Measurements from ENCODE around the gene ZBTB38. TPM values are rescaled to one million over a fixed set of nuclear protein-coding genes. Genes with fewer than 3 reads are reported as not detected.

The ZBTB38 gene
- total RNA-seq, 4 donors from 2014 or later: 143 to 185 (median 165) TPM

DNA sequence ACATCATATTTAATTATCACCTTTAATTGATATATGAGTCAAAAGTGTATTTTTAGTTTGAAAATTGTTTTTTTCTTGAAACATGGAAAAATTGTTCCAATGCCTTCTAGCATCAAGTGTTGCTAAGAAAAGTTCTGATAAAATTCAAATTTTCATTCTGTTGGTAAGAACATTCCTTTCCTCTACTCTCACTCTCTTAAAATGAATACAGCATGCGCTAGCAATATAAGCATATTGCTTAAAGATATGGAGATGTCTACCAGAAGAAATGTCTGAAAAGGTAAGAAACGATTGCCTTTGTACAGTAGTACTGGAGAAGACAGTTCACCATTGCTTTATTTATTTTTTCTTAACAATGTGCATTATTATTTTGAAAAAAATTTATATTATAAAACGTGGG is 17.6 kb upstream of the ZBTB38 start:
- no peaks in the 10 kb centered on the region for H3K9me3 ChIP-seq
- H3K27me3 ChIP-seq: no peaks in the 10 kb centered on the region
- no peak for DNase-seq
- 82 to 84% methylated on average over 3 of the region's 3 CpGs for WGBS, 2 donors
- no peak overlapping the region for H3K4me3 ChIP-seq (replicated peaks in 1 of 3)
- intact Hi-C loops (cut with DNase I): no loop called here
- H3K36me3 ChIP-seq: no peaks in the 10 kb centered on the region
- H3K4me1 ChIP-seq: no peaks in the 10 kb centered on the region
- H3K27ac ChIP-seq: no peak overlapping the region
- no peak for TF ChIP-seq POLR2A (IDR thresholded peaks at IDR 0.05)
- no peak for TF ChIP-seq CTCF (IDR thresholded peaks at IDR 0.05)

DNA sequence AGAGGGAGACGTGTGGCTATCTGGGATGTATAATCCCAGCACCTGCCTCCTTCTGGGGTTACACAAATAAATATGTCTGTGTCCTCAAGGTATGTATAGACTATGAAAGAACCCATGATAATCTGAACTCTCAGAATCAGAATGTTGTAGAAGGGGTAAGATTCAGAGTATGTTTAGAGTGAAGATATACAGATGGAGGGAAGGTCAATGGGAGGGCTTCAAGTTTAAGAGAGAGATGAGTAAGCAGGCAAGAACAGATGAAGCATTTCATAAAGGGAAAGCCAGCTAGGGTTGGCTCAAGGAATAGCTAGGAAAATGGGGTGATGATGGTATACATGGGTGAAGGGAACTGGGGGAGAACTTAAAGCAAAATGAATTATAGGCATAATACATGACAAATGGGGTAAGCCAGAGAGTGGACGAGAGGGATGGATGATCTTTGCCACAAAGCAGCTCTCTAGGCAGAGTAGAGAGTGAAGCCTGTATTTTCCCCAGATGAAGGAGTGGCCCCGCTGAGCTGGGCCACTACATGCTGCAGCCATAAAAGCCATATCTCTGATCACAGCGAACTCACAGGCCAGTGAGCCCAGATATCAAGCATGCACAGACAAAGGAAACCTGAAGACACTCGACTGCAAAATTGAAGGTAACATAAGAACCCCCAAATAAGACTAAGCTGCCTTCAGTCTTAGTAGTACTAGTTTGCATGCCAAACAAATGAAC is 15.9 kb upstream of the ZBTB38 start:
- Histone ChIP-seq H3K9me3 (no peaks in the 10 kb centered on the region), H3K4me1 (no peaks in the 10 kb centered on the region), H3K27me3 (no peaks in the 10 kb centered on the region), H3K4me3 (replicated peaks in 1 of 3) (no peak overlapping the region), H3K36me3 (no peaks in the 10 kb centered on the region), H3K27ac (no peak overlapping the region)
- TF ChIP-seq CTCF (IDR thresholded peaks at IDR 0.05) (no peak), POLR2A (IDR thresholded peaks at IDR 0.05) (no peak)
- 75 to 83% methylated on average over 5 of the region's 5 CpGs for WGBS, 2 donors
- intact Hi-C loops (cut with DNase I): no loop called here
- DNase-seq: no peak

GRCh38 chr3:141353652-141354495 is 14.4 kb upstream of the ZBTB38 start:
- H3K27ac ChIP-seq: no peak overlapping the region
- 87 to 88% methylated on average over 6 of the region's 6 CpGs for WGBS, 2 donors
- no peaks in the 10 kb centered on the region for H3K4me1 ChIP-seq
- H3K9me3 ChIP-seq: no peaks in the 10 kb centered on the region
- intact Hi-C loops (cut with DNase I): no loop called here
- H3K27me3 ChIP-seq: no peaks in the 10 kb centered on the region
- H3K36me3 ChIP-seq: no peaks in the 10 kb centered on the region
- no peak for DNase-seq
- TF ChIP-seq POLR2A (IDR thresholded peaks at IDR 0.05): no peak
- no peak for TF ChIP-seq CTCF (IDR thresholded peaks at IDR 0.05)
- no peak overlapping the region for H3K4me3 ChIP-seq (replicated peaks in 1 of 3)

DNA sequence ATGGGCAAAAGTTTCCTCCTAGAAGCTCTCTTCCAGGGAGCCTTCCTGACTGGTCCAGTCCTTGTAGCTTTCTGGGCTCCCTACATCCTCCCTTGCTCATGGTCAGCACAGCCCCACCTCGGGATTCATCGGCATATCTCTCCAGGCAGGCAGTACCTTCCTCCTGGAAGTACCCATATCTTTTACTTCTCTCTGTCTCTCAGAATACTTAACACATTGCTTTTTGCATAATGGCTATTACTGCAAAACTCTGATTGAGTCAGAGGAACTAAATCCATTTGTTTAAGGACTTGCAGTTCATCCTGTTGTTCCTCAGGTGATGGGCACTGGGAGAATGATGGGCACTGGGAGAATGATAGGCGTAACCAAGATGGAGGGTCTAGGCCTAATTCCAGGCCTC is 13.8 kb upstream of the ZBTB38 start:
- Histone ChIP-seq H3K27ac (no peak overlapping the region), H3K27me3 (no peaks in the 10 kb centered on the region), H3K36me3 (no peaks in the 10 kb centered on the region), H3K9me3 (no peaks in the 10 kb centered on the region), H3K4me1 (no peaks in the 10 kb centered on the region), H3K4me3 (replicated peaks in 1 of 3) (no peak overlapping the region)
- 97 to 99% methylated on average over 3 of the region's 3 CpGs for WGBS, 2 donors
- no peak for DNase-seq
- intact Hi-C loops (cut with DNase I): no loop called here
- no peak for TF ChIP-seq CTCF (IDR thresholded peaks at IDR 0.05)
- TF ChIP-seq POLR2A (IDR thresholded peaks at IDR 0.05): no peak

- Histone ChIP-seq H3K36me3 (no peaks in the 10 kb centered on the region), H3K27me3 (no peaks in the 10 kb centered on the region), H3K27ac (no peak overlapping the region), H3K9me3 (no peaks in the 10 kb centered on the region), H3K4me1 (no peaks in the 10 kb centered on the region), H3K4me3 (replicated peaks in 1 of 3) (no peak overlapping the region)
- TF ChIP-seq CTCF (IDR thresholded peaks at IDR 0.05) (no peak), POLR2A (IDR thresholded peaks at IDR 0.05) (no peak)
- intact Hi-C loops (cut with DNase I): loop anchor here (5.0 kb wide), 1 partner anchor 53 kb away; no protein-coding TSS in a partner anchor
- 81 to 88% methylated on average over 6 of the region's 6 CpGs for WGBS, 2 donors
- DNase-seq: no peak
Observed at GRCh38 chr3:141355242-141355641, 13.1 kb upstream of the ZBTB38 start.

Measured in thyroid gland (tissue), 4 donors.